ENCODE data around the gene KIAA1671.

KIAA1671 gene

GRCh38 chr22:25014896-25015755 is 62.6 kb downstream of the KIAA1671 start:
- DNase-seq (ENCODE audit: low read depth): no peak

- DNase-seq (ENCODE audit: low read depth): no peak
Measured at GRCh38 chr22:25016311-25016710, 63.8 kb downstream of the KIAA1671 start.

GRCh38 chr22:25018009-25018408 is 65.5 kb downstream of the KIAA1671 start:
- no peak for DNase-seq (ENCODE audit: low read depth)

- no peak for DNase-seq (ENCODE audit: low read depth)
Measured at GRCh38 chr22:25019427-25020184, 67.1 kb downstream of the KIAA1671 start.

- DNase-seq (ENCODE audit: low read depth): no peak
Measured at GRCh38 chr22:25021409-25021808, 68.9 kb downstream of the KIAA1671 start.

- no peak for DNase-seq (ENCODE audit: low read depth)
Measured at GRCh38 chr22:25021976-25022711, 69.6 kb downstream of the KIAA1671 start.

- no peak for DNase-seq (ENCODE audit: low read depth)
Measured at GRCh38 chr22:25023879-25024278, 71.4 kb downstream of the KIAA1671 start.

GRCh38 chr22:25024895-25025294 is 72.4 kb downstream of the KIAA1671 start:
- DNase-seq (ENCODE audit: low read depth): no peak

- DNase-seq (ENCODE audit: low read depth): peak; percentile 39
Measured at GRCh38 chr22:25025491-25026400, 73.2 kb downstream of the KIAA1671 start.

- DNase-seq (ENCODE audit: low read depth): no peak
Measured at GRCh38 chr22:25027043-25027906, 74.8 kb downstream of the KIAA1671 start.

- DNase-seq (ENCODE audit: low read depth): peak; percentile 13
Measured at GRCh38 chr22:25027959-25028840, 75.7 kb downstream of the KIAA1671 start.

GRCh38 chr22:25028841-25029141 is 76.3 kb downstream of the KIAA1671 start:
- no peak for DNase-seq (ENCODE audit: low read depth)

GRCh38 chr22:25029181-25029580 is 76.7 kb downstream of the KIAA1671 start:
- DNase-seq (ENCODE audit: low read depth): no peak

GRCh38 chr22:25030636-25031035 is 78.1 kb downstream of the KIAA1671 start:
- no peak for DNase-seq (ENCODE audit: low read depth)

- no peak for DNase-seq (ENCODE audit: low read depth)
Measured at GRCh38 chr22:25032066-25032465, 79.5 kb downstream of the KIAA1671 start.

GRCh38 chr22:25035715-25036114 is 83.2 kb downstream of the KIAA1671 start:
- DNase-seq (ENCODE audit: low read depth): no peak

- DNase-seq (ENCODE audit: low read depth): no peak
Measured at GRCh38 chr22:25038239-25038638, 85.7 kb downstream of the KIAA1671 start.

- DNase-seq (ENCODE audit: low read depth): no peak
Measured at GRCh38 chr22:25038771-25039170, 86.3 kb downstream of the KIAA1671 start.

GRCh38 chr22:25039255-25039654 is 86.7 kb downstream of the KIAA1671 start:
- no peak for DNase-seq (ENCODE audit: low read depth)

GRCh38 chr22:25039754-25040153 is 87.2 kb downstream of the KIAA1671 start:
- DNase-seq (ENCODE audit: low read depth): no peak
